Fibroblast of mammary gland (primary cell): ENCODE measurements around the gene TMEM273.

Experiments
- DNase-seq: peaks from one replicate; pipeline ENCODE4 v3.0.0-alpha.2; 2010; ENCODE audit warnings: low read depth
- H3K4me3 ChIP-seq: 2 replicates; pipeline ENCODE4 v1.5.1; 2011; ENCODE audit warnings: low read depth, mild to moderate bottlenecking, low read length, moderate library complexity; ENCODE audit not compliant: control insufficient read depth
- CTCF ChIP-seq: conservative IDR thresholded peaks from 2 replicates; pipeline ENCODE4 v1.5.1; 2011; ENCODE audit warnings: low read depth, low read length, inconsistent platforms; ENCODE audit not compliant: control insufficient read depth, insufficient read depth

The TMEM273 gene

GRCh38 chr10:49173201-49173772 is 14.9 kb downstream of the TMEM273 start:
- no peak for TF ChIP-seq CTCF
- no peak for DNase-seq
- H3K4me3 ChIP-seq: no peak overlapping the region

GRCh38 chr10:49172777-49173132 is 15.4 kb downstream of the TMEM273 start:
- no peak for DNase-seq
- no peak overlapping the region for H3K4me3 ChIP-seq
- TF ChIP-seq CTCF: no peak

GRCh38 chr10:49172061-49172776 is 16.0 kb downstream of the TMEM273 start:
- no peak overlapping the region for H3K4me3 ChIP-seq
- no peak for DNase-seq
- TF ChIP-seq CTCF: no peak

GRCh38 chr10:49171326-49172060 is 16.7 kb downstream of the TMEM273 start:
- no peak for TF ChIP-seq CTCF
- no peak for DNase-seq

GRCh38 chr10:49170632-49171325 is 17.4 kb downstream of the TMEM273 start:
- TF ChIP-seq CTCF: no peak
- H3K4me3 ChIP-seq: no peak overlapping the region
- no peak for DNase-seq

More at GRCh38 chr10:49171326-49172060, 16.7 kb downstream of the TMEM273 start:
- H3K4me3 ChIP-seq: no peak overlapping the region

- H3K4me3 ChIP-seq: no peak overlapping the region
- TF ChIP-seq CTCF: no peak
- no peak for DNase-seq
Measured at GRCh38 chr10:49169776-49170175, 18.4 kb downstream of the TMEM273 start.
